Measurements from ENCODE around the gene PPP2R2D. TPM values are rescaled to one million over a fixed set of nuclear protein-coding genes. Genes with fewer than 3 reads are reported as not detected.
"Not testable (repeated sequence)": the region's sequence is repeated elsewhere in the genome, so short reads cannot be mapped to it uniquely, and the experiment has no call there.

The PPP2R2D gene
- total RNA-seq, 1 experiment from 2014 or later = 35.1 TPM

- DNase-seq = no peak
- peaks cover 7% of the 10 kb centered on the region for H3K36me3 ChIP-seq
Measured at GRCh38 chr10:131947631-131948347, 47.0 kb downstream of the PPP2R2D start.

GRCh38 chr10:131948501-131948900 lies 47.7 kb downstream of the PPP2R2D start:
- Histone ChIP-seq H3K27ac (no peak overlapping the region), H3K4me3 (no peak overlapping the region), H3K36me3 (peaks cover 7% of the 10 kb centered on the region), H3K9me3 (replicated peaks) (no peaks in the 10 kb centered on the region), H3K4me1 (no peaks in the 10 kb centered on the region), H3K27me3 (no peaks in the 10 kb centered on the region)
- DNase-seq = no peak

More at GRCh38 chr10:131947631-131948347, 47.0 kb downstream of the PPP2R2D start:
- H3K4me1 ChIP-seq = no peaks in the 10 kb centered on the region
- H3K27ac ChIP-seq = no peak overlapping the region
- H3K27me3 ChIP-seq = no peaks in the 10 kb centered on the region
- no peak overlapping the region for H3K4me3 ChIP-seq
- no peaks in the 10 kb centered on the region for H3K9me3 ChIP-seq (replicated peaks)

- peaks cover 7% of the 10 kb centered on the region for H3K36me3 ChIP-seq
- H3K4me1 ChIP-seq = no peaks in the 10 kb centered on the region
- no peak overlapping the region for H3K27ac ChIP-seq
- DNase-seq = no peak
- no peaks in the 10 kb centered on the region for H3K9me3 ChIP-seq (replicated peaks)
- H3K27me3 ChIP-seq = no peaks in the 10 kb centered on the region
- H3K4me3 ChIP-seq = no peak overlapping the region
Measured at GRCh38 chr10:131949041-131949862, 48.4 kb downstream of the PPP2R2D start.

GRCh38 chr10:131949908-131950307 lies 49.1 kb downstream of the PPP2R2D start:
- not testable (repeated sequence) for H3K27ac ChIP-seq; H3K9me3 ChIP-seq (replicated peaks); DNase-seq; H3K27me3 ChIP-seq; H3K4me1 ChIP-seq; H3K36me3 ChIP-seq; H3K4me3 ChIP-seq

- no peak for DNase-seq
- no peaks in the 10 kb centered on the region for H3K27me3 ChIP-seq
- no peak overlapping the region for H3K4me3 ChIP-seq
- no peak overlapping the region for H3K27ac ChIP-seq
- peaks cover 10% of the 10 kb centered on the region; the same call in 1 of the 2 replicates for H3K36me3 ChIP-seq
- H3K4me1 ChIP-seq = no peaks in the 10 kb centered on the region
- no peaks in the 10 kb centered on the region for H3K9me3 ChIP-seq (replicated peaks)
Measured at GRCh38 chr10:131954356-131954965, 53.7 kb downstream of the PPP2R2D start.

- no peak for DNase-seq
- Histone ChIP-seq H3K36me3 (peaks cover 5% of the 10 kb centered on the region; the same call in 1 of the 2 replicates), H3K4me3 (no peak overlapping the region), H3K27ac (no peak overlapping the region), H3K4me1 (no peaks in the 10 kb centered on the region), H3K27me3 (no peaks in the 10 kb centered on the region), H3K9me3 (replicated peaks) (no peaks in the 10 kb centered on the region)
Measured at GRCh38 chr10:131955591-131956340, 55.0 kb downstream of the PPP2R2D start.

- Histone ChIP-seq H3K4me3 (no peak overlapping the region), H3K9me3 (replicated peaks) (no peaks in the 10 kb centered on the region), H3K4me1 (no peaks in the 10 kb centered on the region), H3K27ac (no peak overlapping the region), H3K27me3 (no peaks in the 10 kb centered on the region), H3K36me3 (peaks cover 3% of the 10 kb centered on the region; the same call in 1 of the 2 replicates)
- DNase-seq = no peak
Measured at GRCh38 chr10:131959841-131960240, 59.0 kb downstream of the PPP2R2D start.

- H3K9me3 ChIP-seq (replicated peaks) = no peaks in the 10 kb centered on the region
- H3K4me1 ChIP-seq = no peaks in the 10 kb centered on the region
- no peak overlapping the region for H3K27ac ChIP-seq
- H3K27me3 ChIP-seq = no peaks in the 10 kb centered on the region
- no peak for DNase-seq
- no peak overlapping the region for H3K4me3 ChIP-seq
- peaks cover 3% of the 10 kb centered on the region; the same call in 1 of the 2 replicates for H3K36me3 ChIP-seq
Measured at GRCh38 chr10:131960631-131961046, 59.8 kb downstream of the PPP2R2D start.

- DNase-seq = no peak
- Histone ChIP-seq H3K27me3 (no peaks in the 10 kb centered on the region), H3K4me3 (no peak overlapping the region), H3K4me1 (no peaks in the 10 kb centered on the region), H3K9me3 (replicated peaks) (no peaks in the 10 kb centered on the region), H3K36me3 (peaks cover 3% of the 10 kb centered on the region; the same call in 1 of the 2 replicates), H3K27ac (no peak overlapping the region)
Measured at GRCh38 chr10:131961047-131961776, 60.4 kb downstream of the PPP2R2D start.

GRCh38 chr10:131961777-131962662 lies 61.2 kb downstream of the PPP2R2D start:
- Histone ChIP-seq H3K27ac (no peak overlapping the region), H3K9me3 (replicated peaks) (no peaks in the 10 kb centered on the region), H3K36me3 (no peaks in the 10 kb centered on the region), H3K4me3 (no peak overlapping the region), H3K27me3 (no peaks in the 10 kb centered on the region), H3K4me1 (no peaks in the 10 kb centered on the region)
- no peak for DNase-seq

- no peak for DNase-seq
- no peak overlapping the region for H3K4me3 ChIP-seq
- H3K27ac ChIP-seq = no peak overlapping the region
- no peaks in the 10 kb centered on the region for H3K4me1 ChIP-seq
- H3K9me3 ChIP-seq (replicated peaks) = no peaks in the 10 kb centered on the region
- H3K27me3 ChIP-seq = no peaks in the 10 kb centered on the region
- no peaks in the 10 kb centered on the region for H3K36me3 ChIP-seq
Measured at GRCh38 chr10:131963350-131963749, 62.5 kb downstream of the PPP2R2D start.

- no peaks in the 10 kb centered on the region for H3K27me3 ChIP-seq
- H3K4me3 ChIP-seq = no peak overlapping the region
Measured at GRCh38 chr10:131963811-131964210, 63.0 kb downstream of the PPP2R2D start.

GRCh38 chr10:131964298-131964697 lies 63.5 kb downstream of the PPP2R2D start:
- no peak overlapping the region for H3K4me3 ChIP-seq
- H3K36me3 ChIP-seq = no peaks in the 10 kb centered on the region
- DNase-seq = no peak
- no peak overlapping the region for H3K27ac ChIP-seq
- no peaks in the 10 kb centered on the region for H3K4me1 ChIP-seq
- no peaks in the 10 kb centered on the region for H3K27me3 ChIP-seq
- no peaks in the 10 kb centered on the region for H3K9me3 ChIP-seq (replicated peaks)

More at GRCh38 chr10:131963811-131964210, 63.0 kb downstream of the PPP2R2D start:
- no peaks in the 10 kb centered on the region for H3K9me3 ChIP-seq (replicated peaks)
- no peaks in the 10 kb centered on the region for H3K4me1 ChIP-seq
- no peak for DNase-seq
- no peaks in the 10 kb centered on the region for H3K36me3 ChIP-seq
- H3K27ac ChIP-seq = no peak overlapping the region

Measured in SJCRH30 (cell line).